Purkinje cell (primary cell): ENCODE results near the gene C2orf76. TPM values are rescaled to one million over a fixed set of nuclear protein-coding genes. Genes with fewer than 3 reads are reported as not detected.

Source experiments
- polyA plus RNA-seq: library from polyadenylated mRNA; unstranded; fragments of >200 nt; fragmentation: Nextera tagmentation; gene quantifications from 2 replicates; pipeline ENCODE4 v1.2.1, GENCODE V29; 2014

Gene C2orf76
- 47.8 and 68.0 TPM in 2 replicates for polyA plus RNA-seq

DNA sequence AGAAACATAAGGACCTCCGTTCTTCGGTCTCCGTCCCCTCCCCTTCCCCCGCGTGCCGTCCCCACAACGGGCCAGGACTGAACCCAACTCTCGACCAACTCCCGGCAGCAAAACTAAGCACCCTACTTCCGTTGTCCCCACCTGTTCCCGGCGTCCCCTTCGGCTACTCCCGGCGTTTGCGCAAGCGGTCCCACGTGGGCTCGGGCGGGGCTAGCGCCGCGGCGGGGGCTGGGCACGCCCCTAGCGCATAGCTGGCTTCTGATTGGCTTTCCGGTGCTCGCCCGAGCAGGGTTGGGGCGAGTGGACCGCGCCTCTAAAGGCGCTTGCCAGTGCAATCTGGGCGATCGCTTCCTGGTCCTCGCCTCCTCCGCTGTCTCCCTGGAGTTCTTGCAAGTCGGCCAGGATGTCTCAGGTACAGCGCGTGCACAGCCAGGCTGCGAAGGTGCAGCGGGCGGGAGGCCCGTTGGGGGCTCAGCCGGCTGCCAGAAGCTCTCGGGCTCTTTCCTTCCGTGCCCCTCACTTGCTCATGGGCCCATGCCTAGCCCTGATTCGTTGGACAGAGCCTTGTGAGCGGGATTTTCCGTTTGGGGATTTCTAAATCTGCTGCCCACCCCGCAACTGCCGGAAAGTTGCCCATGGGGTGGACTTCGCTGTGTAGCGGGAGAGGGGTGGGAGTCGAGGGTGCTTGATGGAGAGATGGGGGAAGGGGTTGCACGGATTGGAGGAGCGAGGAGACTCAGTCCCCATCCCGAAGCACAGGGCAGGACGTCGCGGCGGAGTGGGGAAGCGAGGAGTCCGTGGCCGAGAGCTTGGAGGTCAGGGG, at the start of gene C2orf76, which contains the start of gene DBI:
C2orf76 (minus strand) TSS at position 186 of the 823 bp plus-strand sequence. CDS start 26,875 bp downstream, outside the sequence.
DBI (plus strand) TSS at position 329 of the 823 bp plus-strand sequence; CDS start at position 404, 75 bp downstream.

Other genes starting within 250 kb of the C2orf76 start
- not detected in 2 replicates for gene C1QL2, start 208.1 kb downstream of the C2orf76 start, polyA plus RNA-seq
- gene STEAP3, start 143.0 kb downstream of the C2orf76 start, polyA plus RNA-seq: not detected in 2 replicates
- gene DBI, start 143 bp upstream of the C2orf76 start, polyA plus RNA-seq: 782 and 838 TPM in 2 replicates
- gene TMEM37, start 65.0 kb upstream of the C2orf76 start, polyA plus RNA-seq: not detected in 2 replicates
- gene SCTR, start 157.6 kb upstream of the C2orf76 start, polyA plus RNA-seq: not detected in 2 replicates
- 16.7 and 29.3 TPM in 2 replicates for gene CFAP221, start 177.6 kb upstream of the C2orf76 start, polyA plus RNA-seq